Measurements from ENCODE around the gene PTPN21. TPM values are rescaled to one million over a fixed set of nuclear protein-coding genes. Genes with fewer than 3 reads are reported as not detected.

PTPN21 gene
- total RNA-seq, 1 donor from 2014 or later = 30.1 TPM

DNA sequence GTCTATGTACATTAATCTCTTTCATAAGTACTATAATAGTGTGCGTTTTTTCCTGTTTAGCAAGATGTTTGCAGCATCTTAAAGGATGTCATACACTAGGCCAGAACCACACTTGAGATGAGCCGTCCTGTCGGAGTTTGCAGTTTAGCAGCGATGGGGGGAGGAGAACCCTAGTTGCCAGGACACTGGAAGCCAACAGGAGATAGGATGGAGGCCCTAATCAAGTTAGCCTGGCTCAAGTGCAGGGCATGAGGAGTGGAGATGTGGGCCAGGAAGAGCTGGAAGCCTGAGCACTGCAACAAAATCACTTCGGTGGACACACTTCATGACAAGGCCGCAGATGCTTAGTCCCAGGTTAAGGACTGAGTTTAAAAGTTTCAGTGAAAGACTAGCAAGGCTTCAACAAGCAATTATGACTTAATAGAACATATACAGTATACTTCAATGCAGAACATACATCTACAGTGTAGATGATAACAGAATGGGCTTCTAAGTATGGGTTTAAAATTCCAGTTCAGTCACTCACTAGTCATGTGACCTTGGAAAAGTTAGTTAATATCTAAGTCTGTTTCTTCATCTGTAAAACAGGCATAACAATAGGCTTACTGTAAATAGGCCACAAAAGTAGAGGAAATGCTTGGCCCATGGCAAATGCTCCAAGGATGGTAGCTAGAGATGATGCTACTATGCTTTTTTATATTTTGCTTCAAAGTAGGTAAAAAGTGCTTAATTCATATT lies 77.1 kb downstream of the PTPN21 start:
- H3K9ac ChIP-seq (ENCODE audit: low read length) = no peak overlapping the region
- H3K4me1 ChIP-seq (ENCODE audit: insufficient read depth, low read length) = no peaks in the 10 kb centered on the region
- DNase-seq (ENCODE audit: low read depth) (no peak), FAIRE-seq (no peak)
- no peaks in the 10 kb centered on the region for H3K9me3 Mint-ChIP-seq (ENCODE audit: unreplicated experiment)
- no peak overlapping the region for H3K4me3 ChIP-seq (ENCODE audit: insufficient read depth, low read depth, low read length)
- H3K27ac ChIP-seq (ENCODE audit: low read depth, low read length) = no peak overlapping the region
- H3K79me2 ChIP-seq (ENCODE audit: insufficient read depth, low read length) = peaks cover 10% of the 10 kb centered on the region
- peaks cover 13% of the 10 kb centered on the region for H3K36me3 Mint-ChIP-seq (ENCODE audit: low read depth, unreplicated experiment)
- no peak for TF ChIP-seq CTCF (IDR thresholded peaks at IDR 0.05; ENCODE audit: insufficient read depth, low read depth, low read length)
- no peak for TF ChIP-seq EZH2 (IDR thresholded peaks at IDR 0.05; ENCODE audit: insufficient read depth, low read length)
- peaks cover 28% of the 10 kb centered on the region for H4K20me1 ChIP-seq (ENCODE audit: insufficient read depth, low read length)
- H3K27ac Mint-ChIP-seq (ENCODE audit: unreplicated experiment) = no peak overlapping the region
- H3K4me3 Mint-ChIP-seq (ENCODE audit: unreplicated experiment) = no peak overlapping the region
- no peak overlapping the region for H3K4me2 ChIP-seq (ENCODE audit: low read length)
- no peaks in the 10 kb centered on the region for H3K27me3 Mint-ChIP-seq (ENCODE audit: low read depth, unreplicated experiment)
- peaks cover 3% of the 10 kb centered on the region for H3K4me1 Mint-ChIP-seq (ENCODE audit: low read depth, unreplicated experiment)
- no peaks in the 10 kb centered on the region for H3K27me3 ChIP-seq (ENCODE audit: insufficient read depth, low read length)
- H2AFZ ChIP-seq (ENCODE audit: low read depth, low read length) = no peak overlapping the region
- H3K9me3 ChIP-seq (ENCODE audit: insufficient read depth, low read depth, low read length) = no peaks in the 10 kb centered on the region
- peaks cover 24% of the 10 kb centered on the region for H3K36me3 ChIP-seq (ENCODE audit: insufficient read depth, low read length)

GRCh38 chr14:88476825-88477224 lies 78.0 kb downstream of the PTPN21 start:
- Histone ChIP-seq H3K36me3 (ENCODE audit: insufficient read depth, low read length) (peaks cover 29% of the 10 kb centered on the region), H3K9ac (ENCODE audit: low read length) (no peak overlapping the region), H3K27ac (ENCODE audit: low read depth, low read length) (no peak overlapping the region), H3K79me2 (ENCODE audit: insufficient read depth, low read length) (peaks cover 10% of the 10 kb centered on the region), H3K4me3 (ENCODE audit: insufficient read depth, low read depth, low read length) (no peak overlapping the region), H2AFZ (ENCODE audit: low read depth, low read length) (no peak overlapping the region), H3K9me3 (ENCODE audit: insufficient read depth, low read depth, low read length) (no peaks in the 10 kb centered on the region), H4K20me1 (ENCODE audit: insufficient read depth, low read length) (peaks cover 26% of the 10 kb centered on the region), H3K4me1 (ENCODE audit: insufficient read depth, low read length) (no peaks in the 10 kb centered on the region), H3K27me3 (ENCODE audit: insufficient read depth, low read length) (no peaks in the 10 kb centered on the region), H3K4me2 (ENCODE audit: low read length) (no peak overlapping the region)
- Mint-ChIP-seq H3K36me3 (ENCODE audit: low read depth, unreplicated experiment) (peaks cover 10% of the 10 kb centered on the region), H3K4me3 (ENCODE audit: unreplicated experiment) (no peak overlapping the region), H3K9me3 (ENCODE audit: unreplicated experiment) (no peaks in the 10 kb centered on the region), H3K4me1 (ENCODE audit: low read depth, unreplicated experiment) (peaks cover 3% of the 10 kb centered on the region), H3K27me3 (ENCODE audit: low read depth, unreplicated experiment) (no peaks in the 10 kb centered on the region), H3K27ac (ENCODE audit: unreplicated experiment) (no peak overlapping the region)
- FAIRE-seq (no peak), DNase-seq (ENCODE audit: low read depth) (peak; percentile 10)
- no peak for TF ChIP-seq EZH2 (IDR thresholded peaks at IDR 0.05; ENCODE audit: insufficient read depth, low read length)
- TF ChIP-seq CTCF (IDR thresholded peaks at IDR 0.05; ENCODE audit: insufficient read depth, low read depth, low read length) = no peak

DNA sequence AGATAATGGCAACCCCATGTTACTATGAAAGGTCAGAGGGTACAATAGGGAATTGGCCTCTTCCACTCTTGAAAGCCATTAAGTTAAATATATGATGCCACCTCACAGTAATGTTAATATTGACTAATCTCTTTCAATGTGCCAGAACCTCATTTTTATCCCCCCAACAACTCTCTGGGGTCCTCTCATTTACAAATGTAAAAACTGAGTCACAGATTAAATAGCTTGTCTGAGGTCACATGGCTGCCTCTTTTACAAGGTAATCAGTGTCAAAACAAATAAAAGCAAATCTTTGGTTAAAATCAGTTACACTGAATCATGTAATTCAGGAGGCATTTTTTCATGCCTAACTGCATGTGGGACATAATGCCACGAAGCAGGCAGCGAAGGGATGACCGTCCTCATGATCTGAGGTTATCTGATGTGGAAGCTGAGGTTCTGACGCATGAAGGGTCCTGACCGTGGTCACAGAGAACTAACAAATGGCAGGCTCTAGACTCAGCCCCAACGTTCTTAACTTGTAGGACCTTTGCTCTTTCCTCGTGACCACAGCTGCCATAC lies 78.5 kb downstream of the PTPN21 start:
- H3K27ac Mint-ChIP-seq (ENCODE audit: unreplicated experiment) = no peak overlapping the region
- FAIRE-seq (no peak), DNase-seq (ENCODE audit: low read depth) (peak; percentile 40)
- Histone ChIP-seq H3K9me3 (ENCODE audit: insufficient read depth, low read depth, low read length) (no peaks in the 10 kb centered on the region), H3K79me2 (ENCODE audit: insufficient read depth, low read length) (peaks cover 10% of the 10 kb centered on the region), H3K4me3 (ENCODE audit: insufficient read depth, low read depth, low read length) (no peak overlapping the region), H4K20me1 (ENCODE audit: insufficient read depth, low read length) (peaks cover 23% of the 10 kb centered on the region), H3K9ac (ENCODE audit: low read length) (no peak overlapping the region), H3K4me1 (ENCODE audit: insufficient read depth, low read length) (no peaks in the 10 kb centered on the region), H3K27me3 (ENCODE audit: insufficient read depth, low read length) (no peaks in the 10 kb centered on the region), H3K27ac (ENCODE audit: low read depth, low read length) (no peak overlapping the region), H3K36me3 (ENCODE audit: insufficient read depth, low read length) (peaks cover 32% of the 10 kb centered on the region), H2AFZ (ENCODE audit: low read depth, low read length) (no peak overlapping the region), H3K4me2 (ENCODE audit: low read length) (no peak overlapping the region)
- H3K4me1 Mint-ChIP-seq (ENCODE audit: low read depth, unreplicated experiment) = peaks cover 3% of the 10 kb centered on the region
- no peak overlapping the region for H3K4me3 Mint-ChIP-seq (ENCODE audit: unreplicated experiment)
- TF ChIP-seq EZH2 (IDR thresholded peaks at IDR 0.05; ENCODE audit: insufficient read depth, low read length) = no peak
- TF ChIP-seq CTCF (IDR thresholded peaks at IDR 0.05; ENCODE audit: insufficient read depth, low read depth, low read length) = no peak
- H3K36me3 Mint-ChIP-seq (ENCODE audit: low read depth, unreplicated experiment) = peaks cover 14% of the 10 kb centered on the region
- H3K9me3 Mint-ChIP-seq (ENCODE audit: unreplicated experiment) = no peaks in the 10 kb centered on the region
- no peaks in the 10 kb centered on the region for H3K27me3 Mint-ChIP-seq (ENCODE audit: low read depth, unreplicated experiment)
